ENCODE results near the gene TNXB. TPM values are rescaled to one million over a fixed set of nuclear protein-coding genes. Genes with fewer than 3 reads are reported as not detected.
"Not testable (repeated sequence)": the region's sequence is repeated elsewhere in the genome, so short reads cannot be mapped to it uniquely, and the experiment has no call there.

TNXB gene
- total and polyA plus RNA-seq, 11 donors: 17.8 to 234 (median 51.8) TPM

GRCh38 chr6:32028631-32029030 lies 80.5 kb downstream of the TNXB start:
- not testable (repeated sequence) for H3K9me3 ChIP-seq, H3K27me3 ChIP-seq
- WGBS, 4 donors: 88 to 92% (median 91%) methylated on average over 7 of the region's 10 CpGs; no CpG with 5 or more reads in 1 of the 4 donors

GRCh38 chr6:32022100-32022499 lies 87.0 kb downstream of the TNXB start:
- H3K4me1 ChIP-seq; H3K36me3 ChIP-seq; H3K4me3 ChIP-seq; intact Hi-C loops (cut with DNase I); DNase-seq; H3K27ac ChIP-seq; H3K27me3 ChIP-seq; H3K9me3 ChIP-seq: not testable (repeated sequence)
- no CpG with 5 or more reads among the region's 10 CpGs for WGBS, 4 donors
- ATAC-seq: peak in 1 of 4 donors; percentile 9

More at GRCh38 chr6:32028631-32029030, 80.5 kb downstream of the TNXB start:
- H3K4me1 ChIP-seq; DNase-seq; H3K36me3 ChIP-seq; H3K4me3 ChIP-seq; H3K27ac ChIP-seq; ATAC-seq; intact Hi-C loops (cut with DNase I): not testable (repeated sequence)

- H3K27ac ChIP-seq; intact Hi-C loops (cut with DNase I); DNase-seq; H3K27me3 ChIP-seq; H3K9me3 ChIP-seq; H3K4me1 ChIP-seq; H3K36me3 ChIP-seq; H3K4me3 ChIP-seq: not testable (repeated sequence)
- no CpG with 5 or more reads among the region's 6 CpGs for WGBS, 4 donors
- peak; percentile 80 to 90 (median 85) for ATAC-seq
These were observed 94.6 kb downstream of the TNXB start, which contains the start of gene C4B for GRCh38 chr6:32014547-32014946. C4B (plus strand) TSS chr6:32014795; CDS start chr6:32014846, 51 bp downstream.

GRCh38 chr6:32013738-32014137 lies 95.4 kb downstream of the TNXB start:
- intact Hi-C loops (cut with DNase I): not testable (repeated sequence)
- WGBS, 4 donors: no CpG with 5 or more reads among the region's 5 CpGs

GRCh38 chr6:32012941-32013617 lies 96.1 kb downstream of the TNXB start:
- H3K9me3 ChIP-seq; H3K27ac ChIP-seq; H3K4me1 ChIP-seq; H3K4me3 ChIP-seq; H3K36me3 ChIP-seq; intact Hi-C loops (cut with DNase I); H3K27me3 ChIP-seq: not testable (repeated sequence)
- 80 to 89% (median 85%) methylated on average over 13 to 17 of the region's 17 CpGs for WGBS, 4 donors
- peak in 2 of 5 donors; percentile 19 to 36 for DNase-seq
- ATAC-seq: peak in 1 of 4 donors; percentile 12

More at GRCh38 chr6:32013738-32014137, 95.4 kb downstream of the TNXB start:
- not testable (repeated sequence) for DNase-seq, H3K9me3 ChIP-seq, H3K27me3 ChIP-seq, H3K4me1 ChIP-seq, H3K36me3 ChIP-seq, H3K4me3 ChIP-seq, H3K27ac ChIP-seq, ATAC-seq

DNA sequence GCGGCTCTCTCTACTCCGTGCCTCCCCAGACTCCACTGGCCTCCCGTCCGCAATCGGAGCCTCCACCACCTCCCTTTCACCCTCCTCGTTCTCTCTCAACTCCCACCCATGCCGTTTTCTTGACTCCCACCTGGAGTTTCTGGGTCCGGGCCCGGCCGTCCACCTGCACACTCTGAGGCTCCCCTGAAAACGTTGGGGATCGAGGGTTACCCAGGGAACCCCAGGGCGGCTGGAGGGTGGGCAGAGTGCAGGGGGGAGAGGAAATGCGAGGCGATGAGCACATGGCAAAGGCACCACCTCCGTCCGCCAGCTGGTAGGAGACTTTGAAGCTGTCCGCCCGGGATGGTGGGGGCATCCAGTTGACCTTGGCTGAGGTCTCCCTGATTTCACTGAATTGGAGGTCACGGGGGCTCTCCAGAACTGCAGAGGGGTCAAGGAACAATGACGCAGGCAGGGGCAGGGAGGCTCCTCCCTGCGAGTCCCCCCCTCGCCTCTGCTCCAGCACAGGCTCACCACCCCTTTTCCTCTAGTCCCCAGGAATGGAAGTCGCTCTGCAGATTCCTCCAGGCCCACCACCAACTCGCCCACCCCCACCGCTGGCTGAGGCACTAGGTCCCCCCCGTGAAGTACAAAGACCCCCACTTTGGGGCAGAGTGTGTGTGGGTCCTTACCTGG lies 98.1 kb downstream of the TNXB start:
- 60 to 84% (median 78%) methylated on average over 4 to 18 of the region's 27 CpGs for WGBS, 4 donors

DNA sequence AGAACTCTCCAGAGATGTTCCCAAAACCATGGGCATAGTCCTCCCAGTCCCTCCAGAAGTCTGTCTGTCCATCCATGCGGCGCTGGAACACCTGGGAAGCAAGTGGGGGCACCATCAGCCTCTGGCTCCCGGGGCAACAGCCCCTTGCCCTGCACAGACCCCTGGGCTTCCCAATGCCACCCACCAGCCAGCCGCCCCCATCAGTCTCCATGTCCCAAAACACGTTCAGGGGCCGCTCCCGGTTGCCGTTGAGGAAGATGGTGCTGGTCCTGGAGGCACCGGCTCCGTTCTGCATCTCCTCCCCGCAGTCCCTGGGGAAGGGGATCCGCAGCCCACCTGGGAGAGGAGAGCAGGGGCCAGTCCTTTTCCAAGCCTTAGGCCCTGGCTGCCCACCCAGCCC lies 99.6 kb downstream of the TNXB start:
- H3K9me3 ChIP-seq; H3K4me3 ChIP-seq; H3K36me3 ChIP-seq; H3K27ac ChIP-seq; H3K27me3 ChIP-seq; intact Hi-C loops (cut with DNase I); H3K4me1 ChIP-seq; ATAC-seq: not testable (repeated sequence)
- DNase-seq: peak in 1 of 5 donors; percentile 34
- 66 to 88% (median 79%) methylated on average over 5 to 11 of the region's 12 CpGs; no CpG with 5 or more reads in 1 of the 4 donors for WGBS, 4 donors

More for the DNA sequence above, 98.1 kb downstream of the TNXB start:
- DNase-seq: peak in 1 of 5 donors; percentile 44
- H3K9me3 ChIP-seq; H3K27me3 ChIP-seq; H3K4me1 ChIP-seq; H3K27ac ChIP-seq; ATAC-seq; H3K4me3 ChIP-seq; intact Hi-C loops (cut with DNase I); H3K36me3 ChIP-seq: not testable (repeated sequence)

DNA sequence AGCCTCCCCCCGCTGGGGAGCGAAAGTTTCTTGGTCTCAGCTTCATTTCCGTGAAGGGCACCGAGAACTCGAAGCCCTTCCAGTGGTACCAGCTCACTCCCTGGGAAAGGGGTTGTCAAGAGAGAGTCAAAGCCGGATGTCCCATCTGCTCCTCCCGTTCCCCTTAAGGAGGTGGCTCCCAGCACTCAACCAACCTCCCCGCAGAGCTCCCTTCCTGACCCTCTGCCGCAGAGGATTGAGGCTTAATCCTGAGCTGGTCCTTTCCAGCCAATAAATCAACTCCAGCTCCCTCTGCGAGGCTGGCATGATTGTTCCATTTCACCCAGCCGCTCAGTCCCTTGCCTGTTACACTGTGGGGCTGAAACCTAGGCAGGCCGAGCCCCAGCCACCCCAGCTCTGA lies 100.5 kb downstream of the TNXB start:
- H3K27ac ChIP-seq; DNase-seq; H3K9me3 ChIP-seq; intact Hi-C loops (cut with DNase I); H3K27me3 ChIP-seq; H3K4me3 ChIP-seq; H3K36me3 ChIP-seq; H3K4me1 ChIP-seq; ATAC-seq: not testable (repeated sequence)
- WGBS, 4 donors: 48 to 75% (median 68%) methylated on average over 7 to 8 of the region's 12 CpGs; no CpG with 5 or more reads in 1 of the 4 donors

GRCh38 chr6:32008037-32008436 lies 101.1 kb downstream of the TNXB start:
- H3K4me3 ChIP-seq; DNase-seq; intact Hi-C loops (cut with DNase I); H3K4me1 ChIP-seq; H3K9me3 ChIP-seq; ATAC-seq; H3K36me3 ChIP-seq; H3K27ac ChIP-seq; H3K27me3 ChIP-seq: not testable (repeated sequence)
- WGBS, 4 donors: no CpG with 5 or more reads among the region's 24 CpGs

- H3K27ac ChIP-seq; H3K27me3 ChIP-seq; H3K9me3 ChIP-seq; intact Hi-C loops (cut with DNase I); ATAC-seq; H3K36me3 ChIP-seq; H3K4me3 ChIP-seq; H3K4me1 ChIP-seq: not testable (repeated sequence)
- WGBS, 4 donors: 68 to 80% (median 79%) methylated on average over 9 to 12 of the region's 12 CpGs; no CpG with 5 or more reads in 1 of the 4 donors
- peak in 1 of 5 donors; percentile 18 for DNase-seq
These were observed 102.1 kb downstream of the TNXB start for GRCh38 chr6:32007086-32007485.

GRCh38 chr6:32005991-32006529 lies 103.1 kb downstream of the TNXB start:
- H3K36me3 ChIP-seq; H3K4me3 ChIP-seq; H3K27ac ChIP-seq; intact Hi-C loops (cut with DNase I); H3K9me3 ChIP-seq; ATAC-seq; H3K27me3 ChIP-seq; H3K4me1 ChIP-seq: not testable (repeated sequence)
- 71 to 80% (median 77%) methylated on average over 8 of the region's 8 CpGs; no CpG with 5 or more reads in 1 of the 4 donors for WGBS, 4 donors
- DNase-seq: peak in 1 of 5 donors; percentile 8
